HEK293 (cell line): Measurements from ENCODE around the gene ZNF48.
A peak's percentile ranks its signal among the peaks of the same experiment; 100 is the strongest.

Experiments
- CTCF ChIA-PET: fragments of 350-600 bp; formaldehyde crosslinking; extraction: SDS; loops from one replicate; lab custom pipeline; 2021; ENCODE audit warnings: antibody characterized with exemption; lab: Yijun Ruan, JAX
- POLR2A ChIA-PET: fragments of 300-600 bp; formaldehyde crosslinking; extraction: SDS; loops from one replicate; lab custom pipeline; 2020; ENCODE audit warnings: antibody characterized with exemption, inconsistent platforms; lab: Yijun Ruan, JAX
- H3K27ac ChIP-seq: fragments of 200-500 bp; sonication (Bioruptor generic); 2 replicates; pipeline ENCODE4 v1.5.1; 2014; ENCODE audit warnings: low read depth, low read length, control low read depth, inconsistent platforms; ENCODE audit errors: extremely low read depth
- H3K36me3 ChIP-seq, 2 experiments: fragments of 200-500 bp in 1 of 2; sonication (Bioruptor generic) in 1 of 2; 1 replicate in 1 of 2; 2 replicates in 1 of 2; pipeline ENCODE4 v1.5.1; 2014 to 2017; ENCODE audit warnings: inconsistent platforms in 2 of 2, low read length in 2 of 2; ENCODE audit not compliant: control insufficient read depth in 2 of 2, insufficient read depth in 1 of 2
- H3K4me1 ChIP-seq: fragments of 200-500 bp; sonication (Bioruptor generic); 2 replicates; pipeline ENCODE4 v1.5.1; 2014; ENCODE audit warnings: mild to moderate bottlenecking, low read length, inconsistent platforms; ENCODE audit not compliant: control insufficient read depth, insufficient read depth
- H3K4me3 ChIP-seq: 2 replicates; pipeline ENCODE4 v1.5.1; 2011; ENCODE audit warnings: low read depth, mild to moderate bottlenecking, control low read depth, low read length, moderate library complexity
- H3K9me3 ChIP-seq: fragments of 200-500 bp; sonication (Bioruptor generic); 2 replicates; pipeline ENCODE4 v1.5.1; 2014; ENCODE audit warnings: low read depth, low read length, inconsistent platforms; ENCODE audit not compliant: control insufficient read depth, insufficient read depth
- AEBP2 ChIP-seq: fragments of 450-650 bp; formaldehyde crosslinking; IDR thresholded peaks from 2 replicates; pipeline ENCODE4 v1.5.1; 2016; ENCODE audit warnings: missing biosample characterization, missing genetic modification characterization, borderline replicate concordance
- MZF1 ChIP-seq: fragments of 450-650 bp; formaldehyde crosslinking; IDR thresholded peaks from 2 replicates; pipeline ENCODE4 v1.5.1; 2017; ENCODE audit warnings: missing biosample characterization, missing genetic modification characterization, borderline replicate concordance
- SCRT2 ChIP-seq: fragments of 450-650 bp; formaldehyde crosslinking; IDR thresholded peaks from 2 replicates; pipeline ENCODE4 v1.5.1; 2016; ENCODE audit warnings: missing biosample characterization, missing genetic modification characterization
- ZBTB44 ChIP-seq: fragments of 450-650 bp; IDR thresholded peaks from 2 replicates; pipeline ENCODE4 v1.5.1; 2018; ENCODE audit warnings: missing biosample characterization, mild to moderate bottlenecking, missing genetic modification characterization
- ZBTB49 ChIP-seq: fragments of 450-650 bp; formaldehyde crosslinking; IDR thresholded peaks from 2 replicates; pipeline ENCODE4 v1.5.1; 2016; ENCODE audit warnings: missing biosample characterization, missing genetic modification characterization, low read depth
- ZBTB8A ChIP-seq: fragments of 450-650 bp; formaldehyde crosslinking; IDR thresholded peaks from 2 replicates; pipeline ENCODE4 v1.5.1; 2016; ENCODE audit warnings: missing biosample characterization, missing genetic modification characterization
- ZEB2 ChIP-seq: fragments of 450-650 bp; formaldehyde crosslinking; IDR thresholded peaks from 2 replicates; pipeline ENCODE4 v1.5.1; 2016; ENCODE audit warnings: missing biosample characterization, missing genetic modification characterization
- ZNF121 ChIP-seq: fragments of 450-650 bp; formaldehyde crosslinking; IDR thresholded peaks from 2 replicates; pipeline ENCODE4 v1.5.1; 2016; ENCODE audit warnings: missing biosample characterization, missing genetic modification characterization
- ZNF138 ChIP-seq: fragments of 450-650 bp; formaldehyde crosslinking; IDR thresholded peaks from 2 replicates; pipeline ENCODE4 v1.5.1; 2016; ENCODE audit warnings: missing biosample characterization, missing genetic modification characterization, borderline replicate concordance
- ZNF19 ChIP-seq: fragments of 450-650 bp; formaldehyde crosslinking; IDR thresholded peaks from 2 replicates; pipeline ENCODE4; 2016; ENCODE audit warnings: missing biosample characterization, missing genetic modification characterization, low read depth
- ZNF248 ChIP-seq: fragments of 450-650 bp; formaldehyde crosslinking; IDR thresholded peaks from 2 replicates; pipeline ENCODE4 v1.5.1; 2017; ENCODE audit warnings: missing biosample characterization, missing genetic modification characterization
- ZNF280C ChIP-seq: fragments of 450-650 bp; formaldehyde crosslinking; IDR thresholded peaks from 2 replicates; pipeline ENCODE4 v1.5.1; 2016; ENCODE audit warnings: missing biosample characterization, missing genetic modification characterization
- ZNF335 ChIP-seq: fragments of 450-650 bp; formaldehyde crosslinking; conservative IDR thresholded peaks from 2 replicates; pipeline ENCODE4 v1.5.1; 2016; ENCODE audit warnings: missing biosample characterization, missing genetic modification characterization
- ZNF521 ChIP-seq: fragments of 450-650 bp; formaldehyde crosslinking; IDR thresholded peaks from 2 replicates; pipeline ENCODE4 v1.5.1; 2017; ENCODE audit warnings: missing biosample characterization, mild to moderate bottlenecking, missing genetic modification characterization
- ZNF555 ChIP-seq: fragments of 450-650 bp; formaldehyde crosslinking; conservative IDR thresholded peaks from 2 replicates; pipeline ENCODE4 v1.5.1; 2017; ENCODE audit warnings: missing biosample characterization, mild to moderate bottlenecking, missing genetic modification characterization, inconsistent platforms
- ZNF624 ChIP-seq: fragments of 450-650 bp; formaldehyde crosslinking; IDR thresholded peaks from 2 replicates; pipeline ENCODE4 v1.5.1; 2017; ENCODE audit warnings: missing biosample characterization, missing genetic modification characterization
- ZNF658 ChIP-seq: fragments of 450-650 bp; formaldehyde crosslinking; IDR thresholded peaks from 2 replicates; pipeline ENCODE4; 2016; ENCODE audit warnings: missing biosample characterization, missing genetic modification characterization

The ZNF48 gene

GRCh38 chr16:30350134-30350871 is 44.9 kb upstream of the ZNF48 start (continued):
- TF ChIP-seq AEBP2 (tag by site-specific recombination) (no peak), ZNF555 (no peak), SCRT2 (tag by site-specific recombination) (peak; percentile 36; the same call in 1 of the 2 replicates), MZF1 (tag by site-specific recombination) (no peak), ZNF521 (no peak), ZNF335 (no peak), ZBTB8A (tag by site-specific recombination) (no peak), ZNF248 (tag by site-specific recombination) (no peak), ZNF19 (tag by site-specific recombination) (no peak), ZNF121 (tag by site-specific recombination) (peak; percentile 96), ZEB2 (tag by site-specific recombination) (no peak), ZNF138 (tag by site-specific recombination) (no peak), ZNF624 (tag by site-specific recombination) (no peak), ZBTB44 (tag by site-specific recombination) (no peak), ZNF658 (tag by site-specific recombination) (no peak)

GRCh38 chr16:30351001-30351441 is 44.2 kb upstream of the ZNF48 start:
- H3K9me3 ChIP-seq = no peaks in the 10 kb centered on the region
- POLR2A ChIA-PET = interaction anchor here (0.6 to 1.2 kb wide), 3 partner anchors 57 to 1859 kb away, joined by 3 read pairs; no protein-coding TSS in a partner anchor
- H3K4me1 ChIP-seq = no peaks in the 10 kb centered on the region
- peaks cover 5 to 45% of the 10 kb centered on the region in 2 experiments; a peak in 2 of 3 replicates for H3K36me3 ChIP-seq
- H3K4me3 ChIP-seq = no peak overlapping the region
- H3K27ac ChIP-seq = no peak overlapping the region
- TF ChIP-seq ZBTB49 (tag by site-specific recombination) (no peak), ZNF280C (tag by site-specific recombination) (no peak)
- TF ChIP-seq, all 188 proteins: peak for 0
- CTCF ChIA-PET = interaction anchor here (1.1 kb wide), 1 partner anchor 51 kb away, joined by 3 read pairs; no protein-coding TSS in a partner anchor
